Epithelial cell of esophagus (primary cell): ENCODE measurements around the gene NPAS2.

Experiments used
- DNase-seq: peaks from one replicate; pipeline ENCODE4 v3.0.0; 2010; ENCODE audit warnings: low read depth
- H3K4me3 ChIP-seq: 2 replicates; pipeline ENCODE4 v1.5.1; 2011; ENCODE audit warnings: mild to moderate bottlenecking, low read length, control low read depth
- CTCF ChIP-seq: IDR thresholded peaks from 2 replicates; pipeline ENCODE4 v1.5.1; 2011; ENCODE audit warnings: low read depth, mild to moderate bottlenecking, low read length, control low read depth, inconsistent platforms; ENCODE audit not compliant: insufficient read depth; ENCODE audit errors: missing control alignments

Gene NPAS2

GRCh38 chr2:100902817-100903405 is 83.0 kb downstream of the NPAS2 start:
- H3K4me3 ChIP-seq, result no peak overlapping the region
- DNase-seq, result peak; percentile 85
- no peak for TF ChIP-seq CTCF

GRCh38 chr2:100903534-100904258 is 83.8 kb downstream of the NPAS2 start:
- no peak overlapping the region for H3K4me3 ChIP-seq
- peak; percentile 92 for DNase-seq
- TF ChIP-seq CTCF, result no peak

GRCh38 chr2:100905132-100905805 is 85.3 kb downstream of the NPAS2 start:
- TF ChIP-seq CTCF, result no peak
- H3K4me3 ChIP-seq, result no peak overlapping the region
- no peak for DNase-seq

- H3K4me3 ChIP-seq, result no peak overlapping the region
- TF ChIP-seq CTCF, result no peak
- no peak for DNase-seq
Measured at GRCh38 chr2:100906131-100906530, 86.2 kb downstream of the NPAS2 start.

- TF ChIP-seq CTCF, result no peak
- no peak for DNase-seq
- no peak overlapping the region for H3K4me3 ChIP-seq
Measured at GRCh38 chr2:100906679-100907078, 86.7 kb downstream of the NPAS2 start.

- no peak for TF ChIP-seq CTCF
- no peak for DNase-seq
- H3K4me3 ChIP-seq, result no peak overlapping the region
Measured at GRCh38 chr2:100907832-100908231, 87.9 kb downstream of the NPAS2 start.

GRCh38 chr2:100909534-100910081 is 89.7 kb downstream of the NPAS2 start:
- H3K4me3 ChIP-seq, result no peak overlapping the region
- TF ChIP-seq CTCF, result no peak
- DNase-seq, result no peak
